K562 (cell line): ENCODE data around the gene USP12.

ENCODE experiments used
- CEBPG ChIP-seq, 3 experiments: fragments of 200-800 bp in 1 of 3; sonication (Bioruptor generic) in 1 of 3; sonication (generic) in 1 of 3; formaldehyde crosslinking in 1 of 3; IDR thresholded peaks in 2 of 3; conservative IDR thresholded peaks in 1 of 3; 2 replicates each; pipeline versions ENCODE4 v1.6.1 to v1.8.0; 2016 to 2022; ENCODE audit warnings: missing compliant biosample characterization in 2 of 3, missing genetic modification characterization in 2 of 3, mild to moderate bottlenecking in 1 of 3, missing genetic modification reagents in 1 of 3
- HNRNPL ChIP-seq: fragments of 200-400 bp; formaldehyde crosslinking; IDR thresholded peaks from 2 replicates; pipeline ENCODE4 v1.6.1; 2017; ENCODE audit warnings: low read depth, mild to moderate bottlenecking, low read length
- POLR2A ChIP-seq: fragments of 450-650 bp; conservative IDR thresholded peaks from 2 replicates; pipeline ENCODE4 v1.6.1; 2016
- POLR3G ChIP-seq: IDR thresholded peaks from 2 replicates; pipeline ENCODE4 v1.6.1; 2011; ENCODE audit not compliant: insufficient read length, insufficient replicate concordance; ENCODE audit errors: extremely low read depth
- TF ChIP-seq, protein P1 (sequence below): fragments of 250-450 bp; sonication (Bioruptor Pico); IDR thresholded peaks from 2 replicates; pipeline ENCODE4 v1.5.0; 2021

DNA sequence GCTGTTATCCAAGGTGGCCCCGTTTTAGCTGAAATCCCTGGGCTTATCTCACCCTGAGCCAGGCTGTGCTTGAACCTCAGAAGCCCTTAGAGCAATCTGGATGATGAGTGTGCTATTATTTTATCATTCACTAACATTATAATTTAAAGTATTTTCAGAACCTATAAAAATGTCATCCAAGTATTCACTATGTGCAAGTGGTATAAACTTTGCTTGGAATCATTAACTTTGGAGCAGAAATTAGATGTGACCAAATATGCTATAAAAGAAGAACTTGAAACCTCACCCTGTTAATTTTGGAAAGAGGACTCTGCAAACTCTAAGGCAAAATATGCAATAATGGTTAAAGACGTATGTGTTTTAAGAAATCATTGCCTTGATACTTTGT lies 147.5 kb downstream of the USP12 start:
- TF ChIP-seq HNRNPL (no peak), CEBPG (CRISPR knock-in tag; IDR thresholded peaks at IDR 0.05) (no peak), CEBPG (tag; conservative IDR thresholded peaks at IDR 0.05 in 1 of 2, IDR thresholded peaks at IDR 0.05 in 1 of 2) (no peak), POLR3G (no peak), POLR2A (no peak)
- TF ChIP-seq, protein P1, sequence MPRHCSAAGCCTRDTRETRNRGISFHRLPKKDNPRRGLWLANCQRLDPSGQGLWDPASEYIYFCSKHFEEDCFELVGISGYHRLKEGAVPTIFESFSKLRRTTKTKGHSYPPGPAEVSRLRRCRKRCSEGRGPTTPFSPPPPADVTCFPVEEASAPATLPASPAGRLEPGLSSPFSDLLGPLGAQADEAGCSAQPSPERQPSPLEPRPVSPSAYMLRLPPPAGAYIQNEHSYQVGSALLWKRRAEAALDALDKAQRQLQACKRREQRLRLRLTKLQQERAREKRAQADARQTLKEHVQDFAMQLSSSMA (CRISPR knock-in tag) = no peak
